H9 (cell line): ENCODE results near the gene PKNOX2. TPM values are rescaled to one million over a fixed set of nuclear protein-coding genes. Genes with fewer than 3 reads are reported as not detected.

Experiments used
- DNase-seq: peaks from one replicate; pipeline ENCODE4 v3.0.0-alpha.2; 2017
- H2AFZ ChIP-seq: one replicate; pipeline ENCODE4 v1.6.1; 2013; ENCODE audit warnings: mild to moderate bottlenecking, low read length, control low read depth, moderate library complexity
- H2AK5ac ChIP-seq: 2 replicates; pipeline ENCODE4 v1.6.1; 2013; ENCODE audit warnings: low read length, control low read depth, mixed read lengths; ENCODE audit not compliant: insufficient read length
- H2BK120ac ChIP-seq: one replicate; pipeline ENCODE4 v1.6.1; 2013; ENCODE audit warnings: low read depth, mild to moderate bottlenecking, low read length, control low read depth, inconsistent platforms; ENCODE audit not compliant: poor library complexity, severe bottlenecking
- H2BK12ac ChIP-seq: 2 replicates; pipeline ENCODE4 v1.6.1; 2013; ENCODE audit warnings: low read length, control low read depth, mixed read lengths, low read depth; ENCODE audit not compliant: insufficient read length
- H2BK15ac ChIP-seq: 2 replicates; pipeline ENCODE4 v1.6.1; 2013; ENCODE audit warnings: low read depth, low read length, control low read depth
- H2BK20ac ChIP-seq: one replicate; pipeline ENCODE4 v1.6.1; 2013; ENCODE audit warnings: low read depth, mild to moderate bottlenecking, low read length, control low read depth, inconsistent platforms; ENCODE audit not compliant: poor library complexity, severe bottlenecking
- H2BK5ac ChIP-seq: 2 replicates; pipeline ENCODE4 v1.6.1; 2013; ENCODE audit warnings: low read length, control low read depth, mixed read lengths; ENCODE audit not compliant: insufficient read length
- H3K14ac ChIP-seq: 2 replicates; pipeline ENCODE4 v1.6.1; 2013; ENCODE audit warnings: low read length, control low read depth; ENCODE audit not compliant: insufficient read depth
- H3K18ac ChIP-seq: 2 replicates; pipeline ENCODE4 v1.6.1; 2013; ENCODE audit warnings: low read depth, mild to moderate bottlenecking, mixed read lengths, low read length, control low read depth; ENCODE audit not compliant: insufficient read length
- H3K23ac ChIP-seq: 2 replicates; pipeline ENCODE4 v1.6.1; 2013; ENCODE audit warnings: low read length, control low read depth, mixed read lengths, low read depth; ENCODE audit not compliant: insufficient read length
- H3K23me2 ChIP-seq: 2 replicates; pipeline ENCODE4 v1.6.1; 2013; ENCODE audit warnings: low read depth, mild to moderate bottlenecking, mixed read lengths, low read length, control low read depth; ENCODE audit not compliant: insufficient read length, poor library complexity, severe bottlenecking
- H3K27ac ChIP-seq: 2 replicates; pipeline ENCODE4 v1.5.1; 2013; ENCODE audit warnings: low read length, control low read depth, mixed read lengths, low read depth; ENCODE audit not compliant: insufficient read length
- H3K27me3 ChIP-seq: 2 replicates; pipeline ENCODE4 v1.6.1; 2013; ENCODE audit warnings: low read length, control low read depth, inconsistent platforms; ENCODE audit not compliant: insufficient read depth
- H3K4ac ChIP-seq: 2 replicates; pipeline ENCODE4 v1.6.1; 2013; ENCODE audit warnings: low read depth, mild to moderate bottlenecking, control low read depth, inconsistent platforms, low read length, moderate library complexity
- H3K4me1 ChIP-seq: 2 replicates; pipeline ENCODE4 v1.6.1; 2013; ENCODE audit warnings: low read length, control low read depth, inconsistent platforms; ENCODE audit not compliant: insufficient read depth
- H3K4me2 ChIP-seq: 2 replicates; pipeline ENCODE4 v1.6.1; 2013; ENCODE audit warnings: low read length, control low read depth, mixed read lengths; ENCODE audit not compliant: insufficient read length, insufficient read depth
- H3K56ac ChIP-seq: 2 replicates; pipeline ENCODE4 v1.6.1; 2013; ENCODE audit warnings: low read depth, mild to moderate bottlenecking, mixed read lengths, low read length, control low read depth; ENCODE audit not compliant: insufficient read length
- H3K79me1 ChIP-seq: 2 replicates; pipeline ENCODE4 v1.6.1; 2013; ENCODE audit warnings: low read depth, mild to moderate bottlenecking, moderate library complexity, low read length, control low read depth, inconsistent platforms; ENCODE audit not compliant: insufficient read depth, poor library complexity, severe bottlenecking
- H3K79me2 ChIP-seq: 2 replicates; pipeline ENCODE4 v1.6.1; 2013; ENCODE audit warnings: low read length, control low read depth, inconsistent platforms; ENCODE audit not compliant: insufficient read depth
- H3K9ac ChIP-seq: 2 replicates; pipeline ENCODE4 v1.6.1; 2013; ENCODE audit warnings: low read length, control low read depth, mixed read lengths; ENCODE audit not compliant: insufficient read length; ENCODE audit errors: extremely low read depth
- H3K9me3 ChIP-seq: one replicate; pipeline ENCODE4 v1.6.1; 2013; ENCODE audit warnings: low read depth, low read length, inconsistent platforms; ENCODE audit not compliant: control insufficient read depth
- H3T11ph ChIP-seq: one replicate; pipeline ENCODE4 v1.6.1; 2013; ENCODE audit warnings: mild to moderate bottlenecking, low read length, control low read depth, inconsistent platforms
- H4K20me1 ChIP-seq: one replicate; pipeline ENCODE4 v1.6.1; 2013; ENCODE audit not compliant: control insufficient read depth, insufficient read length, insufficient read depth
- H4K5ac ChIP-seq: 2 replicates; pipeline ENCODE4 v1.6.1; 2013; ENCODE audit warnings: low read depth, mild to moderate bottlenecking, mixed read lengths, low read length, control low read depth; ENCODE audit not compliant: insufficient read length
- H4K8ac ChIP-seq: replicated peaks from 2 replicates; pipeline ENCODE4 v1.6.1; 2013; ENCODE audit warnings: low read length, control low read depth, mixed read lengths, low read depth; ENCODE audit not compliant: insufficient read length
- H4K91ac ChIP-seq: 2 replicates; pipeline ENCODE4 v1.6.1; 2013; ENCODE audit warnings: low read depth, mild to moderate bottlenecking, moderate library complexity, mixed read lengths, low read length, control low read depth; ENCODE audit not compliant: insufficient read length
- H3K27ac Mint-ChIP-seq, 3 experiments: 2 replicates in 2 of 3; 3 replicates in 1 of 3; pipeline ENCODE4 v1.8.0; 2020 to 2021; ENCODE audit warnings: mixed read lengths in 3 of 3, mild to moderate bottlenecking in 1 of 3, moderate library complexity in 1 of 3
- H3K27me3 Mint-ChIP-seq: 2 replicates; pipeline ENCODE4 v1.8.0; 2021; ENCODE audit warnings: low read depth, mild to moderate bottlenecking, moderate library complexity, mixed read lengths
- H3K36me3 Mint-ChIP-seq, 3 experiments: 2 replicates in 2 of 3; 3 replicates in 1 of 3; pipeline ENCODE4 v1.8.0; 2020 to 2021; ENCODE audit warnings: low read depth in 3 of 3, mixed read lengths in 3 of 3; ENCODE audit not compliant: insufficient read depth in 1 of 3
- H3K4me1 Mint-ChIP-seq, 2 experiments: 2 replicates each; pipeline ENCODE4 v1.8.0; 2020; ENCODE audit warnings: mixed read lengths in 2 of 2
- H3K4me3 Mint-ChIP-seq, 2 experiments: 2 replicates in 1 of 2; 3 replicates in 1 of 2; pipeline ENCODE4 v1.8.0; 2020 to 2021; ENCODE audit warnings: mild to moderate bottlenecking in 2 of 2, mixed read lengths in 2 of 2, moderate library complexity in 1 of 2
- H3K9me3 Mint-ChIP-seq, 2 experiments: 2 replicates in 1 of 2; 3 replicates in 1 of 2; pipeline ENCODE4 v1.8.0; 2020; ENCODE audit warnings: mild to moderate bottlenecking in 2 of 2, mixed read lengths in 2 of 2, moderate library complexity in 1 of 2
- WGBS: extraction: QIAGEN DNeasy Blood & Tissue Kit; methylation state at CpG from one replicate; pipeline ENCODE4 v1.1.7; 2013; ENCODE audit warnings: missing lambda C conversion rate, low lambda C conversion rate, mixed read lengths; ENCODE audit not compliant: insufficient read length; ENCODE audit errors: extremely low coverage; 5-methylcytosine and 5-hydroxymethylcytosine counted together
- total RNA-seq: library from RNA; stranded (reverse); gene quantifications from 2 replicates; pipeline ENCODE4 v1.2.1, GENCODE V29; 2021
- TF ChIP-seq, protein P1 (sequence below): fragments of 200-600 bp; sonication (generic); conservative IDR thresholded peaks from 3 replicates; pipeline ENCODE4 v1.8.0; 2021; ENCODE audit warnings: antibody characterized with exemption, mild to moderate bottlenecking

PKNOX2 gene
- total RNA-seq, 1 experiment from 2014 or later = 1.3 TPM

GRCh38 chr11:125224391-125225021 lies 60.0 kb downstream of the PKNOX2 start:
- Histone ChIP-seq H4K8ac (no peak overlapping the region), H2BK12ac (no peak overlapping the region), H4K5ac (no peak overlapping the region), H4K91ac (no peak overlapping the region), H3T11ph (no peak overlapping the region), H3K27ac (no peak overlapping the region), H3K18ac (no peak overlapping the region), H3K56ac (no peak overlapping the region), H2BK15ac (no peak overlapping the region; the same call in 1 of the 2 replicates), H2BK120ac (no peak overlapping the region), H3K14ac (peak overlapping the region; percentile 40), H3K27me3 (no peaks in the 10 kb centered on the region), H4K20me1 (peaks cover 2% of the 10 kb centered on the region), H3K79me1 (no peaks in the 10 kb centered on the region), H3K4me1 (peaks cover 16% of the 10 kb centered on the region; the same call in 1 of the 2 replicates), H3K79me2 (no peaks in the 10 kb centered on the region), H3K9me3 (no peaks in the 10 kb centered on the region), H3K23me2 (no peaks in the 10 kb centered on the region), H3K4me2 (no peak overlapping the region), H2BK20ac (no peak overlapping the region), H2BK5ac (no peak overlapping the region), H3K4ac (no peak overlapping the region), H2AFZ (no peak overlapping the region), H3K9ac (no peak overlapping the region), H3K23ac (no peak overlapping the region), H2AK5ac (no peak overlapping the region)
- Mint-ChIP-seq H3K9me3 (no peaks in the 10 kb centered on the region), H3K36me3 (no peaks in the 10 kb centered on the region), H3K4me3 (peak overlapping the region in 1 of 2 experiments; percentile 36; a peak in 1 of 5 replicates), H3K27me3 (peaks cover 4% of the 10 kb centered on the region), H3K27ac (peak overlapping the region in 1 of 3 experiments; percentile 23; a peak in 1 of 7 replicates), H3K4me1 (peaks cover 54 to 61% of the 10 kb centered on the region in 2 experiments)
- no CpG with 5 or more reads among the region's 15 CpGs for WGBS
- TF ChIP-seq, protein P1, sequence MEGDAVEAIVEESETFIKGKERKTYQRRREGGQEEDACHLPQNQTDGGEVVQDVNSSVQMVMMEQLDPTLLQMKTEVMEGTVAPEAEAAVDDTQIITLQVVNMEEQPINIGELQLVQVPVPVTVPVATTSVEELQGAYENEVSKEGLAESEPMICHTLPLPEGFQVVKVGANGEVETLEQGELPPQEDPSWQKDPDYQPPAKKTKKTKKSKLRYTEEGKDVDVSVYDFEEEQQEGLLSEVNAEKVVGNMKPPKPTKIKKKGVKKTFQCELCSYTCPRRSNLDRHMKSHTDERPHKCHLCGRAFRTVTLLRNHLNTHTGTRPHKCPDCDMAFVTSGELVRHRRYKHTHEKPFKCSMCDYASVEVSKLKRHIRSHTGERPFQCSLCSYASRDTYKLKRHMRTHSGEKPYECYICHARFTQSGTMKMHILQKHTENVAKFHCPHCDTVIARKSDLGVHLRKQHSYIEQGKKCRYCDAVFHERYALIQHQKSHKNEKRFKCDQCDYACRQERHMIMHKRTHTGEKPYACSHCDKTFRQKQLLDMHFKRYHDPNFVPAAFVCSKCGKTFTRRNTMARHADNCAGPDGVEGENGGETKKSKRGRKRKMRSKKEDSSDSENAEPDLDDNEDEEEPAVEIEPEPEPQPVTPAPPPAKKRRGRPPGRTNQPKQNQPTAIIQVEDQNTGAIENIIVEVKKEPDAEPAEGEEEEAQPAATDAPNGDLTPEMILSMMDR = peak; percentile 62
- peak; percentile 53 for DNase-seq
